ENCODE data around the gene VGLL3.

VGLL3 gene

GRCh38 chr3:86949850-86950249 is 41.1 kb downstream of the VGLL3 start:
- DNase-seq (ENCODE audit: low spot score): no peak

GRCh38 chr3:86948822-86949221 is 42.1 kb downstream of the VGLL3 start:
- DNase-seq (ENCODE audit: low spot score): no peak

- DNase-seq (ENCODE audit: low spot score): no peak
Observed at GRCh38 chr3:86942206-86942605, 48.7 kb downstream of the VGLL3 start.

- DNase-seq (ENCODE audit: low spot score): no peak
Observed at GRCh38 chr3:86938416-86939105, 52.4 kb downstream of the VGLL3 start.

GRCh38 chr3:86937306-86937791 is 53.6 kb downstream of the VGLL3 start:
- no peak for DNase-seq (ENCODE audit: low spot score)

- no peak for DNase-seq (ENCODE audit: low spot score)
Observed at GRCh38 chr3:86934851-86935250, 56.1 kb downstream of the VGLL3 start.

GRCh38 chr3:86930831-86931230 is 60.1 kb downstream of the VGLL3 start:
- DNase-seq (ENCODE audit: low spot score): no peak

- no peak for DNase-seq (ENCODE audit: low spot score)
Observed at GRCh38 chr3:86930181-86930580, 60.8 kb downstream of the VGLL3 start.

- DNase-seq (ENCODE audit: low spot score): no peak
Observed at GRCh38 chr3:86929046-86929445, 61.9 kb downstream of the VGLL3 start.

- DNase-seq (ENCODE audit: low spot score): no peak
Observed at GRCh38 chr3:86923071-86923491, 67.9 kb downstream of the VGLL3 start.

GRCh38 chr3:86921971-86922680 is 68.8 kb downstream of the VGLL3 start:
- no peak for DNase-seq (ENCODE audit: low spot score)

GRCh38 chr3:86914670-86915069 is 76.3 kb downstream of the VGLL3 start:
- DNase-seq (ENCODE audit: low spot score): no peak

GRCh38 chr3:86913160-86913559 is 77.8 kb downstream of the VGLL3 start:
- peak; percentile 17 for DNase-seq (ENCODE audit: low spot score)

GRCh38 chr3:86895202-86895601 is 95.7 kb downstream of the VGLL3 start:
- DNase-seq (ENCODE audit: low spot score): no peak

GRCh38 chr3:86890741-86891396 is 100.1 kb downstream of the VGLL3 start:
- no peak for DNase-seq (ENCODE audit: low spot score)
